Measurements from ENCODE around the gene PLA2G2F. TPM values are rescaled to one million over a fixed set of nuclear protein-coding genes. Genes with fewer than 3 reads are reported as not detected.

Gene PLA2G2F
- total and polyA plus RNA-seq, 2 experiments from 2014 or later, result not detected

- Histone ChIP-seq H3K4me2 (no peak overlapping the region), H3K27ac (ENCODE audit: low read depth) (no peak overlapping the region), H4K20me1 (replicated peaks; ENCODE audit: insufficient read depth) (no peaks in the 10 kb centered on the region), H3K4me3 (no peak overlapping the region), H3F3A (replicated peaks; ENCODE audit: low read depth) (0 out of 2 replicates have a peak, but pooled peaks cover 3% of the 10 kb centered on the region), H3K36me3 (ENCODE audit: insufficient read depth) (no peaks in the 10 kb centered on the region), H3K9me2 (ENCODE audit: insufficient read depth) (no peaks in the 10 kb centered on the region), H3K79me2 (replicated peaks; ENCODE audit: insufficient read depth) (no peaks in the 10 kb centered on the region), H2AFZ (no peak overlapping the region), H3K4me1 (ENCODE audit: insufficient read depth) (peaks cover 6% of the 10 kb centered on the region; the same call in 1 of the 2 replicates), H3K27me3 (ENCODE audit: insufficient read depth) (no peaks in the 10 kb centered on the region)
- TF ChIP-seq ZNF114 (CRISPR knock-in tag; IDR thresholded peaks at IDR 0.05) (no peak), NANOG (IDR thresholded peaks at IDR 0.05; ENCODE audit: borderline replicate concordance) (no peak), REST (IDR thresholded peaks at IDR 0.05; ENCODE audit: unreplicated experiment) (no peak), CREB1 (CRISPR knock-in tag; IDR thresholded peaks at IDR 0.05; ENCODE audit: low read depth) (no peak), JUNB (IDR thresholded peaks at IDR 0.05; ENCODE audit: unreplicated experiment) (no peak)
- no peaks in the 10 kb centered on the region for H3K36me3 Mint-ChIP-seq (ENCODE audit: low read depth)
- H3K27me3 Mint-ChIP-seq (ENCODE audit: insufficient read depth, low read depth, poor library complexity), result peaks cover 1% of the 10 kb centered on the region
- no peak for DNase-seq (ENCODE audit: low spot score)
- H3K9me3 Mint-ChIP-seq, result no peaks in the 10 kb centered on the region
- H3K27ac Mint-ChIP-seq, result no peak overlapping the region
- H3K4me3 Mint-ChIP-seq, result no peak overlapping the region
- peaks cover 12% of the 10 kb centered on the region; the same call in 2 of the 3 replicates for H3K4me1 Mint-ChIP-seq
- no peak for ATAC-seq
These were observed 8.9 kb downstream of the PLA2G2F start for GRCh38 chr1:20147846-20148570.

GRCh38 chr1:20148571-20149500 lies 9.7 kb downstream of the PLA2G2F start:
- Mint-ChIP-seq H3K9me3 (no peaks in the 10 kb centered on the region), H3K4me3 (no peak overlapping the region), H3K4me1 (peaks cover 15% of the 10 kb centered on the region; the same call in 2 of the 3 replicates), H3K36me3 (ENCODE audit: low read depth) (no peaks in the 10 kb centered on the region), H3K27me3 (ENCODE audit: insufficient read depth, low read depth, poor library complexity) (peaks cover 1% of the 10 kb centered on the region), H3K27ac (no peak overlapping the region)
- Histone ChIP-seq H3K9me2 (ENCODE audit: insufficient read depth) (no peaks in the 10 kb centered on the region), H3K36me3 (ENCODE audit: insufficient read depth) (no peaks in the 10 kb centered on the region), H4K20me1 (replicated peaks; ENCODE audit: insufficient read depth) (no peaks in the 10 kb centered on the region), H3K27me3 (ENCODE audit: insufficient read depth) (no peaks in the 10 kb centered on the region), H3K4me3 (no peak overlapping the region), H2AFZ (no peak overlapping the region), H3K27ac (ENCODE audit: low read depth) (no peak overlapping the region), H3K4me2 (no peak overlapping the region), H3F3A (replicated peaks; ENCODE audit: low read depth) (0 out of 2 replicates have a peak, but pooled peaks cover 3% of the 10 kb centered on the region), H3K4me1 (ENCODE audit: insufficient read depth) (peaks cover 9% of the 10 kb centered on the region; the same call in 1 of the 2 replicates), H3K79me2 (replicated peaks; ENCODE audit: insufficient read depth) (no peaks in the 10 kb centered on the region)
- ATAC-seq (no peak), DNase-seq (ENCODE audit: low spot score) (no peak)
- TF ChIP-seq ZNF462 (CRISPR knock-in tag; IDR thresholded peaks at IDR 0.05), result no peak
- no peak for TF ChIP-seq ZNF114 (CRISPR knock-in tag; IDR thresholded peaks at IDR 0.05)
- TF ChIP-seq EZH2 (IDR thresholded peaks at IDR 0.05; ENCODE audit: low read depth, unreplicated experiment), result no peak
- TF ChIP-seq NANOG (IDR thresholded peaks at IDR 0.05; ENCODE audit: borderline replicate concordance), result no peak
- TF ChIP-seq CREB1 (CRISPR knock-in tag; IDR thresholded peaks at IDR 0.05; ENCODE audit: low read depth), result no peak
